ENCODE results near the gene PRXL2B.

Gene PRXL2B

DNA sequence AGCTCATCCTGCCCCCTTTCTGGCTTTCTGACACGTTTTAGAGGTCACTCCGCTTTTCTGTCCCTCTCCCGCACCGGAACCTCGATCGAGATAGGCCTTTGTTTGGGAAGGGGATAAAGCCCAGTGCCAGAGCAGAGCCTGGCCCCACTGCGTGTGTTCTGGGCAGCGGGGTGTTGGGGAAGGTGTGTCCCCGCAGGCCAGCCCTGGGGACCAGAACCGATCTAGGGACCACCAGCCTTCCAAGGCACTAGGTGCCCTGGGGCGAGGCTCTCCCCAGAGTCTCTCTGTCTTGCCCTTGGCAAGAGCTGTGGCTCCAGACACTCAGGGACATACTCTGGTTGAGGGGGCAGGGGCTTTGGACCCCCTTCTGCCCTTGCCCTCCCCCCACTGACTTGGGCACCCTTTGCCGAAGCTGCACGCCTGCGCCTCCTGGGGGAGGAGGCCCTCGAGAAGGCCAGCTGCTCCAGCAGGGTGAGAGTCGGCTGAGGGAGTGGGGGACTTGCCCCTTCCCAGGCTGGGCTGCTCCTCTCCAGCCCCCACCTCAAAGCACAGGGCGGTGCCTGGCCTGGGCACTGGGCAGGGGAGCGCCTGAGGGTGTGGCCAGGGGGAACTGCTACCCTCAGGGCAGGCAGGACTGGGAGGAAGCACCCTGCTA lies 16.4 kb downstream of the PRXL2B start:
- no peak for DNase-seq

DNA sequence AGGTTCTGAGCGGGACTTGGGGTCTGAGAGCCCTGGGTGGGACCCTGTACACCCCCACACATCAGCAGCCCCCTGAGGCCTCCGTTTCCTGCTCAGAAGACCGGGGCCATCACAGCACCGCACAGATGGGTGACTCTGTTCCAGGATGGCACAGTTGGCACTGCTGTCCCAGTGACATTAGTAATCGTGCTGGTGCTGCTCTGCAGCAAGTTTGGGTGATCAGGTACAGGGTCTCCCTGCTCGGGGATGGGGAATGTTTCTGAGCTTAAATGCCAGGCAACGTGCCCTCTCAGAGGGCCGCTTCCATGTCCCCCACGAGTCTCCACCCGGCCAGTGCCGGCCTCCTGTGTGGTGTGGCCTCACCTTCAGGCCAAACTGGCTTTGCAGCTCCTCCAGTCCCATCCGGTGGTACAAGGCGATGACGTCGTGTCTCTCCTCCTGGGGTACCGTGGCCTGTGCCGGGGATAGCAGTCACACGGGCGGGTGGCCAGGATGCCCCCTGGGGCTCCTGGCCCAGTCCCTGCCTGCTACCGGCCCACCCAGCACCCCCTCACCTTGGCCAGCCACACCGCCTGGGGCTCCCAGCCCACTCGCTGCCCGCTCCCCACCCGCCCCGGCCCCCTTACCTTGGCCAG lies 17.1 kb downstream of the PRXL2B start:
- DNase-seq = no peak

DNA sequence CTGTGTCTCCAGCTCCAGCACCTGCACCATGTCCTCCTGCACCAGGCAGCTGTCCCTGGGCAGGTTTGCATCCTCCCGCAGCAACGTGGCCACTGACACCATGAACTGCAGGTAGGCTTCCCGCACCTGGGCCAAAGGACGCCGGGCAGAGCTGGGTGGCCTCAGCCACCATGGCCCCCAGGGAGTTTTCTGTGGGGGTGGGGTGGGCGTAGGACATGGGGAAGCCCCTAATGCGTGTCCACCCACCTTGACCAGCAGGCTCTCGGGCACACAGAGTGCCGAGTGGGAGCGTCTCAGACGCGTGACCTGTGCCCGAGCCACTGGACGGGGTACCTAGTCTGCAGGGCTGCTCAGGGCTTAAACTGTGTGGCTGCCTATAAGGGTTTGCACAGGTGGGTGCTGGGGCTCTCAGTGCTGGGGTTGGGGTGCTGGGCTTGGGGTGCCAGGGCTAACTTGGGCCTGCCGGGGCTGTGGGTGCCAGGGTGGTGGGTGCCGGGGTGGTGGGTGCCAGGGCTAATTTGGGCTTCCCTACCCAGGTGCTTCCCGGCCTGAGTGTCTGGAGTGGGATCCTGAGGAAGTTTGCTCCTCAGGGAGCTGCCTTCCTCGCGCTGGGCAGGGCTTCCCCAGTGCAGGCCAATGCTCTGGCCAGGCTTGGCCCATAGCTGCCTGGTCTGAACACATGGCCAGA lies 17.7 kb downstream of the PRXL2B start:
- DNase-seq = no peak

DNA sequence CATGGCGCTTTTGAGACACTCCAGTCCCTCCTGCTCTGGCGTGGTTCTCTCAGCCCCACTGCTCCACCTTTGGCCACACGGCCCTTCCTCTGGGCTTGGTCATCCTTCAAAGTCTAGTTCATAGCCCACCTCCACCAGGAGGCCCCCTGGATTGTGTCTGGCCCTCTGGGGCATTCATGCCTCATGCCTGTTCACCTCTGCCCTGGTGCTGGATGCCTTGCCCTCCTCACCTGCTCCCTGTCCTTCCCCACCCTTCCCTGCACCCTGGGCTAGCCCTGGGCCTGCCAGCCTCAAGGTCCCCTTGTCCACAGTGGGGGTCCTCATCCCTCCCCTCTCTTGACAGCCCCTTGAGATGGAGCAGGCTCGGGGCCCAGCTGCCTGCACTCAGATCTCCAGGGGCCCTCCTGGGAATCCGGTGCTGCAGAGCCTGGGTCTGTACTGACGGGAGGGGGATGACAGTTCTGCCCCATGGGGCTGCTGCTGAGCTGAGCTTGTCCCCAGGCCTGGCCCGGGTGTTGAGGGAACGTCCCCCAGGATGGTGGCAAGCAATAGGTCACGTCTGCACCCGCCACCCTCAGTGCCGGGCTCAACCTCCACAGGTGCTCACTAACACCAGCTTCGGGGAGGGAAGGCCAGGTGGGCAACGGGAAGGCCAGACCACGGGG lies 18.4 kb downstream of the PRXL2B start:
- no peak for DNase-seq

DNA sequence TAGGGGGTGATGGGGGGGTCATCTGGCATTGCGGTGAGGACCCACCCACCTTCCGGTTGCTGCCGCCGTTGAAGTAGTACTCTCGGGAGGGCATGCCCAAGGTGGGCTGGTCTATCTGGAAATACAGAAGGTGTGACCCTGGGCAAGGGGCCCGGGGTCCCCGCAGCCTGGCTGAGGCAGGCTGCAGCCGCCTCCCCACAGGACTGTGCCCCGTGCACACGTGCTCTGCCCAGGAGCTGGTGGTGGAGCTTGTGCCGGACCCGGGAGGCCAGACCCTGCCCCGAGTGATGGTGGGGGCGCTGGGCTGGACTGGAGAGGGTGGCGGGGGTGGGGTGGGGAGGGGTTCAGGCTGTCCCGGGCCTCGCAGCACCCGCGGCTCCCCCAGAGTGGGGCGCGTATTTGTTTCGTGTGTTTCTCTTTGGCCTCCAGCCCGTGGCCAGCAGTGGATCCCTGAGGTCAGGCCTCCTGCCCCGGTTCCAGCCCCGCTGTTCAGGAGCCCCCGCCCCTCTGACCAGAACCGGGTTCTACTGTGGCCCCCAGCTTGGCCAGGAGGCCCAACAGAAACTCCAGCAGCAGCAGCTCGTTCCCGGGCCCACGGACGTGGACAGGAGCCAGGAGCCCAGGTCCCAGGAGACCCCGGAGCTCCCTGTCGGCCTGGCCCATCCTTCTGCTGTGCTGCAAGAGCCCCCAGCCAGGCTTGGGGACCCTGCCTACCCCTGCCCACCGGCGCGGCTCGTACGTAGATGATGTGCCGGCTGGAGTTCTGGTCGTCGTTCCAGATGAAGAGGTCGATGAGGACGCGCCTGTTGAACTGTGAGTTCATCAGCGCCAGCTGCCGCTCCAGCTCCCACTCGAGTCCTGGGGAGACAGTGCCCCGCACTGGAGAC lies 19.2 kb downstream of the PRXL2B start:
- no peak for DNase-seq

DNA sequence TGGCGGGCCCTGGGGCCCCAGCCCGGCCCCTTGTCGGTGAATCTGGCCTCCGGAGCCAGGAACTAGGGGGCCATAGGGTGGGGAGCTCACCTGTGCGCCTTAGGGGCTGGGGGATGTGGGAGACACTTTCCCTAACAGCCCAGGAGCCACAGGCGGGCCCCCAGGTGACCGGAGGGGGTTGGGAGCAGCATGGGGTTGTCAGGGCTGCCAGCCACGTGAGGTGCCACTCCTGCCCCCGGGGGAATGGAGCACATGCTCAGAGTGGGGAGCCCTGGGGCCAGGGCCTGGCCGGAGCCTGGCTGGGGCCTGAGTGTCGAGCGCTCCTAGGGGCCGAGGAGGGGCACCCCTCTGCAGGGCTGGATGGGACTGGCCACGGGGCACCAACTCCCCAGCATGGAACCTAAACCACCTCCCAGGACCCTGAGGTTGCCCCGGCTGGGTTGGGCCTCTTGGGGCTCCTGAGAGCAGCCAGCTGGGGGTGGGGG lies 19.9 kb downstream of the PRXL2B start:
- DNase-seq = no peak

DNA sequence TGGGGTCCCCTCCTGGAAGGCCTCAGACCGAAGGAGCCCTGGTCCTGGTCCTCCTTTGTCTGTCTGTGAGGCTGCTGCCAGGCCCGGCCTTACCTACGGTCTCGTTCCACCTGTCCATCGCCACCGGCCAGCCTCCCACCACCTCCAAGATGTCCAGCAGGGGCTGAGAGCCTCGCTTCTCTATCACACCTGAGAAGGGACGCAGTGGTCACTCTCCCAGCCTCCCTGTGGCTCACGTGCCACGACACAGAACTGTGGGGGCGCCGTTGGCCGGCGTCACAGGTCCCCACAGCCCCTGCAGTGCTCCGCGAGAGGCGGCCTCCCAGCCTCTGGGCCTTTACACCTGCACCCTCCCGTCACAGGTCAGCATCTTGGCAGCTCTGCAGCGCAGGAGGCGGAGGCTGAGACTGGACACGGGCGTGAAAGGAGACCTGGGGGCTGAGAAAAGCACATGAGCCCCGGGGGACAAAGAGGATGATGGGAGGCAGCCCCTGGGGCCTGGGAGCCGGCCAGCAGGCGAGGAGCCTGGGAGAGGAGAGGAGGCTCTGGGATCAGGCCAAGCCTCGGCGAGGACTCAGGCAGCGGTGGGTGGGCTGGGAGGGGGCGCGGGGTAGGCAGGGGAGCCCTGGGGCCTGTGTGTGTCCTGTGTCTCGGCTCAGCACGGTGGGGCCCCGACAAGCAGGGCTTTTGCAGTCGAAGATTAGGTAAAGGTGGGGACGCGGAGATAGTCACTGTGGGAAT lies 20.5 kb downstream of the PRXL2B start:
- no peak for DNase-seq

DNA sequence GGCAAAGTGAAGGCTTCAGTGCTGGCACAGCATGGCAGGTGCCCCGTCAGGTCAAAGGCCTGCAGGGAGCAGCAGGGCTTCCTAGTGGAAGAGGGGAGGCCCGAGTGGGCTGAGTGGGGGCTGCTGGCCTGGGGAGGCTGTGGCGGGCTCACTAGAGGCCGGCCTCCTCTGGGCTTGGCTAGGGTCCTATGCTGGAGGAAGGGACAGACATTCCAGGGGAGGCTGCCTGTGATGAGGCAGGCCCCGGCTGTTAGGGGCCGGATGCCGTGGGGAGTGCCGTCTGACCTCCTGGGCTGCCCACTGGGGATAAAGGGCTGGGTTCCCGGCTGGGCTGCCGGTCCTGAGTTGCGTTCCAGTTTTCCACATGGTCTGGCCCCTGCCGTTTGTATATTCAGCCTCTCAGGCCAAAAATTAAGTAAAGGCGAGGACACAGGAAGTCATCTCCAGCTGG lies 21.1 kb downstream of the PRXL2B start:
- no peak for DNase-seq

DNA sequence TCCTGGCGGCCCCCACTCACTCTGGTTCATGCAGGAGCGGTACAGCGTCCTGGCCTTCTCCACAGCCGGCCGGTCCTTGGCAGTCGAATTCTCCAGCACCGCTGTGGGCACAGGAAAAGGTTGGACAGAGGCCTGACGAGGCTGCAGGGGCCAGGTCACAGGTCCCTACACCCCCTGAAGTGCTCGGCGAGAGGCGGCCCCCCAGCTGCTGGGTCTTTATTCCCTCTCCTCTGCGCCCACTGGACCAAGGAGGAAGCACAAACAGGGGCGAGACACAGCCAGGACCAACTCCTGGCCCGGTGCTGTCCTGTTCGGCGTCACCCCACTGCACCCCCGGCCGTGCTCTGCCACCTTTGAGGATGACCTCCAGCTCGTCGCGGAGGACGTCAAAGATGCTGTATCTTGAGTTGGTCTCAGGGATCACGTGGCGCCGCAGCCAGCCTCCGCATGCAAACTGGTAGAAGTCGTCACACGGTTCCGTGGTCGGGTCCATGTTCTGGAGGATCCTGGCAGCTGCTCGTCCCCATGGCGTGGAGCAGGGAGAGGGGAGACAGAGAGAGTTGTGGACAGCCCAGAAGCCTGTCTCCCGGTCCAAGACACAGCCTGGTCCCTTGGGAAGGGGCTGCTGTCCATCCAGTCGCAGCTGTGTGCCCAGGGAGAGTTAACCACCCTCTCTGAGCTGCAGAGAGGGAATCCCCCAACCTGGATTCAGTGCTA lies 22.9 kb downstream of the PRXL2B start:
- DNase-seq = no peak

DNA sequence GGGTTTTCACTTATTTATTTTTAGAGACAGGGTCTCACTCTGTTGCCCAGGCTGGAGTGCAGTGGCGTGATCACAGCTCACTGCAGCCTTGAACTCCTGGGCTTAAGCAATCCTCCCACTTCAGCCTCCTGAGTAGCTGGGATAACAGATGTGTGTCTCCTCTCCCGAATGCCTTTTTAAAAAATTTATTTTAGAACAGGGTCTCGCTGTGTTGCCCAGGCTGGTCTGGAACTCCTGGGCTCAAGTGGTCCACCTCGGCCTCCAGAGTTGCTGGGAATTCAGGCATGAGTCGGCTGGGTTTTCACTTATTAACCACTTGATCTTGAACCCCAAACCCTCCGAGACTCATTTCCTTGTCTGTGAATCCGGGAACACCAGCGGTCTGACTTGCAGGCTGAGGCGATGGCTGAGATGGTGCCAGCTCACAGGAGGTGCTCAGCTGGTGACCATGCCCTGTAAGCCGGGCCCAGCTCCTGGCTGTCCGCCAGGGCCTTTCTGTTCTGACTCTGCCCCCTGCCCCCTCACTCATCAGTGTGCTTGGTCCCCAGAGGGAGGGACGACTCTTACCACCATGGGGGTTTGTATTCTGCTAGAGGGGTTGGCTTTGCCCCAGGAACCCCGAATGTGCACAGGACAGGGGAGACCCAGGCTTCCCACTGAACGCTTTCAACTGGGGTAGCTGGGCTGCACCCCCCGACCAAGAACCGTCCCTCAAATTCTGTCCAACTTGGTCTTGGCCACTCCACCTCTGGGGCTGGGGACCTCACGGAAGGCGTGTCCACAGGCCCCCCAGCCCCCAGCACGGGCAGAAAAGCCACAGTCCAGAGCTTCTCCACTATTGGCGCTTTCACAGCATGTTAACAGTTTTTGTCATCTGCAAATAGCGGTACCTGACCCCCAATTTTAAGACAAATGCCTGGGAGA lies 23.7 kb downstream of the PRXL2B start:
- no peak for DNase-seq

DNA sequence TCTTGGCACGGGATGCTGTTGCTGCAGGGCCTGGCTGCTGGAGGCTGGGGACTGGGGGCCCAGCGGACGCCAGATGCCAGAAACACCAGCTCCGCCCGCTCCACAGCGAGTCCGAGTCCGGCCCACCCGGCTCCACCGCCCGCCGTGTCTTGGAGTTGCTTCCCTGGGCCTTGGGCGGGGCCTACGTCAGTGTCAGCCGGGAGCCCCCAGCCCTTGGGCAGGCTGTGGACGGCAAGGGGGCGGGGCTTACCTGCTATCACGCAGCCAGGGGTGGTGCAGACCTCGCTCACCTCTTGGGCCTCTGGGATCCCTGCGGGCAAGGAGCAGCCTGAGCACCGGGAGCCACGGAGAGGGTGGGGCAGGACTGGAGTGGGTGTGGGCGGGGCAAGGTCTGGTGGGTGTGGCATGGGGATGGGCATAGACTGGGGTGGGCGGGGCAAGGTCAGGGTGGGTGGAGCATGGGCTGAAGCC lies 24.5 kb downstream of the PRXL2B start:
- no peak for DNase-seq

DNA sequence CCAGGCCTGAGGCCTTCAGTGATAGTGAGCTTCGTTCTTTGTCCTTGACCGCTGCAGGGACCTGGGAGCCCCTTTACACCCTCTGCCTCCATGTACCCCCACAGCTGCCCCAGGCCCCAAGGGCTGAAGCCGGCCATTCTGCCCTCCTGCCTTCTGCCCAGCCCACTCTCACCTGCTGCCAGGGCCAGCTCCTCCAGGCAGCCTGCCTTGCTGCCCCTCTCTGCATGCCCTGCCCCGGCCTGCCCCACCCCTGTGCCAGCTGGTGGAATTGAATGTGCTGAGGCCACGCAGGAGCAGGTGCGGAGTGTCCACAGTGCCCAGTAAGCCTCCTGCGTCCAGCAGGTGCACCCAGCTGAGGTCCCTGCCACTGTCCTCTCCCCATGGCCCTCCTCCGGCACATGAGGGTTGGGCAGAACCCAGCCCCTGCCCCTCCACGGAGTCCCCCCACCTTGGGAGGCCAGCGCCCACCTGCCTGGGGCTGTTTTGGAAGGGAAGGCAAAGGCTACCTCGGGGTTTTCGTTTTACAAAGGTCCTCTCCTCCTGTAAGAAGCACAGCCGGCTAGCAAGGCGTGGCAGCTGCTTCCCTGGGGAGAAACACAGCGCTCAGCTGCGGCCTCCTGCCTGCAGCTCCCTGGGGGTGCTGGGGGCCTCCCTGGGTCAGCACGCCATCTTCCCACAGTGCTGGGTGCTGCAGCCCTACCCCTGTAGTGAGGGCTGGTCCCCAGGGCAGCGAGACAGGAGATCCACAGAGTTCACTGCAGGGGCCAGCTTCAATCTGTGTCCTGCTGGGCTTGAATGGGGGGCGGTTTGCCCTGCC lies 25.3 kb downstream of the PRXL2B start:
- no peak for DNase-seq

DNA sequence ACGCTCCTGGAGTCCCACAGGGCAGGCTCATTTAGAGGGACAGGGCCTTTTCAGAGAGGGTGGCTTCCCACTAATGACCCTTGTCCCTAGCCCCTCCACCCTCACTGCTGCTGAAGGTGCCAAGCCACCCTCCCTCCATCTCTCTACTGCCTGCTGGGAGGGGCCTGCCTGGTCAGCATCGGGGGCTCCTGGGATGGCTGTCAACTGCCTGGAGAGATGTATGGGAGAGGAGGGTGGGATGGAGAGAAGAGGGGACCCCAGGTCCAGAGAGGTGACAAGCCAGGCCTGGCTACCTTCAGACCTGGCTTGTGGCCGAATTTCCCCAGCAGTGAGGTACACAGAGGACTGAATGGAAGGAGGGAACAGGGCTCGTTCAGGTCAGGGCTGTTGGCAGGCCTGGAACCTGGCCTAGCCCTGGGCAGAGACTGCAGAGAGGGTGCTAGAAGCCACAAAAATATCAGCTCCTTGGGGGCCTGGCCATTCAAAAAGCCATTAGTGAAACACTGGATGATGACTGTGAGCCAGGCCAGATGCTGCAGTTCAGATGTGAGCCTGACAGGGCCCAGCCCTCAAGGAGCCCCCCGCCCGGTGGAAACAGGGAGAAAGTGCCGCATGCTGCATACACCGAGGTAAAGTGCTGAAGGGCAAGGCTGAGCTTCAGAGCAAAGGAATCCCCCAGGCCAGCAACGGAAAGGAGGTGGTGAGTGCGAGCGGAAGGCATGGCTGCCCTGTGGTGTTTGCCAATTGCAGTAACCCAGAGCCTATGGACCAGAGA lies 26.2 kb downstream of the PRXL2B start:
- DNase-seq = no peak

DNA sequence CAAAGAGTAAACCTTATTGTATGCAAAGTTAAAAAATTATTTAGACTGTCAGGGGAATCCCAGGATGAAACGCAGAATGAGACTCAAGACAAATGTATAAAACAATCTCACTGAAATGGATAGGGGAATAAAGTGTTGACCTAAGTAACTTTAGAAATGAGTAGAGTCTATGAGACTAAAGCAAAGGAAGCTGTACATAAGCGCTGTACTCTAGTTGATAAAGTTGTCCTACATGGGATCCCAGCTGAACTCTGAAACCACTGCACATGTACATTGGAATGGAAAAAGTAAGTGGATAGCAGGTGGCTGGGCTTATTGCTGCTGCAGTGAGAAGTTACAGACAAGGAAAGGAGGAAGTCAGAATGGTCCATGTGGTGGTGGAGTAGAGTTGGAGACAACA lies 27.6 kb downstream of the PRXL2B start:
- no peak for DNase-seq

DNA sequence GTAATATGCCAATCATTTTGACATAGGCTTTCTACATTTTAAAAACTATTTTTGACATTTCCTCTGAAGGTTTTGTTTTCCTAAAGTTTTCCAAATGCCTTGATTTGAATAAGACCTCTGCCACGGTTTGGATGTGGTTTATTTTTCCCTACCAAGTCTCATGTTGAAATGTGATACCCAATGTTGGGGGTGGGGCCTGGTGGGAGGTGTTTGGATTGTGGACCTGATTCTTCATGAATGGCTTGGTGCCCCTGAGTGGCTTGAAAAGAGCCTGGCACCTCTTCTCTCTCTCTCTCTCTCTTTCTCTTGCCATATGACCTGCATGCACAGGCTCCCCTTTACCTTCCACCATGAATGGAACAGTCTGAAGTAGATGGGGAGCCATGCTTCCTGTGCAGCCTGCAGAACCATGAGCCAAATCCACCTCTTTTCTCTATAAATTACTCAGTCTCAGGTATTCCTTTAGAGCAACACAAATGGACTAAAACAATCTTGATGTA lies 31.4 kb downstream of the PRXL2B start:
- no peak for DNase-seq

DNA sequence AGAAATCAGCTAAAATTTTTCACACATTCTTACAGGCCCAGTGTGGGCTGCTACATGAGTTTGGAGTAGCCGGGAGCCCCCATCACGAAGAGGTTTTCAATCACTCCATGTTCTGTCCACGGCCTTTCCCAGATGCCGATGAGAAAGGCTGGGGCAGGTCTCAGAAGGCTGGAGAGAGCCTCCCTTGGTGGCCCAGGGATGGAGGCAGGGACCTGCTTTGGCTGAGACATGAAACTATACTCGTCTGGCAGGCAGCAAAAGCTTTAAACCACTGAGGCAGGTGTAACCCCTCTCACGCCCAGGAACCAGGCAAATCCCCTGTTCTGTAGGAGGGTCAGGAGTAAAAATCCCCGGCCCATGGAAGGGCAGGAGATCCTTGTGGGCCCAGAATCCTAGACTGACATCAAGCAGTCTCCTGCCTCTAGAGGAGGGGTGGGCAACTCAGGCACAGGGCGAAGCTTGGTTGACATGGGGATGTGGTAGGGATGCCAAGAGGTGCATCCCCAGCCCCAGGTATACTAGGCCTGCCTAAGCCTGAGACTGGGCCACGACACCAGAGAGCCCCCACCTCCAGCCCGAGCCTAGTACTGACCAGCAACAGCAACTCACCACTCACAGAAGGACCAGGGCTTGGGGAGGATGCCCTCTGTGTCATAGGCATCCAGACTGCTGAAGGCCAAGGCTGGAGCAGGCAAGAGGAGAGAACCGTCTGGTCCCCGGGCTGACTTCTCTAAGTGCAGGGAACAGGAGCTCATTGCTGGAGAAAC lies 37.2 kb downstream of the PRXL2B start:
- no peak for DNase-seq

DNA sequence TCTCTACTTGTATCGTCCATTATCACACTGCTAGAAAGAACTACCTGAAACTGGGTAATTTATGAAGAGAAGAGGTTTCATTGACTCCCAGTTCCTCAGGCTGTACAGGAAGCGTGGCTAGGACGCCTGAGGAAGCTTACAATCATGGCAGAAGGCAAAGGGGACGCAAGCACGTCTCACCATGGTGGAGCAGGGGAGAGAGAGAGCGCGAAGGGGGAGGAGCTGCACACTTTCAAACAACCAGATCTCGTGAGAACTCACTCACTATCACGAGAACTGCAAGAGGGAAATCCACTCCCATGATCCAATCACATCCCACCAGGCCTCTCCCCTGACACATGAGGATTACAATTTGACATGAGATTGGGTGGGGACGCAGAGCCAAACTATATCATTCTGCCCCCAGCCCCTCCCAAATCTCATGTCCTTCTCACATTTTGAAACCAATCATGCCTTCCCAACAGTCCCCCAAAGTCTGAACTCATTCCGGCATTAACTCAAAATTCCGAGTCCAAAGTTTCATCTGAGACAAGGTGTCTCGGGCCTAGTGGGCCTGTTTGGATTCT lies 38.2 kb downstream of the PRXL2B start:
- no peak for DNase-seq

Data from DMS 273 treated with DMSO at 0.1 percent for 48 hours (cell line).